ENCODE data around the gene TCIRG1.

Gene TCIRG1

GRCh38 chr11:68051191-68052136 lies 12.6 kb downstream of the TCIRG1 start:
- DNase-seq (ENCODE audit: low spot score), result no peak

GRCh38 chr11:68052137-68052873 lies 13.5 kb downstream of the TCIRG1 start:
- no peak for DNase-seq (ENCODE audit: low spot score)

GRCh38 chr11:68053117-68053516 lies 14.3 kb downstream of the TCIRG1 start:
- DNase-seq (ENCODE audit: low spot score), result no peak

GRCh38 chr11:68053981-68054812 lies 15.4 kb downstream of the TCIRG1 start:
- DNase-seq (ENCODE audit: low spot score), result no peak

- DNase-seq (ENCODE audit: low spot score), result no peak
Measured at GRCh38 chr11:68056317-68057285, 17.8 kb downstream of the TCIRG1 start.

GRCh38 chr11:68057807-68058206 lies 19.0 kb downstream of the TCIRG1 start:
- no peak for DNase-seq (ENCODE audit: low spot score)

GRCh38 chr11:68061508-68061907 lies 22.7 kb downstream of the TCIRG1 start:
- no peak for DNase-seq (ENCODE audit: low spot score)

- DNase-seq (ENCODE audit: low spot score), result no peak
Measured at GRCh38 chr11:68064926-68065325, 26.1 kb downstream of the TCIRG1 start.

- no peak for DNase-seq (ENCODE audit: low spot score)
Measured at GRCh38 chr11:68065841-68066240, 27.0 kb downstream of the TCIRG1 start.

- no peak for DNase-seq (ENCODE audit: low spot score)
Measured at GRCh38 chr11:68066742-68067141, 27.9 kb downstream of the TCIRG1 start.

- DNase-seq (ENCODE audit: low spot score), result no peak
Measured at GRCh38 chr11:68067991-68068390, 29.2 kb downstream of the TCIRG1 start.

- DNase-seq (ENCODE audit: low spot score), result no peak
Measured at GRCh38 chr11:68071281-68072048, 32.6 kb downstream of the TCIRG1 start.

GRCh38 chr11:68074584-68075352 lies 35.9 kb downstream of the TCIRG1 start:
- DNase-seq (ENCODE audit: low spot score), result no peak

- DNase-seq (ENCODE audit: low spot score), result no peak
Measured at GRCh38 chr11:68076371-68077042, 37.7 kb downstream of the TCIRG1 start.

- no peak for DNase-seq (ENCODE audit: low spot score)
Measured at GRCh38 chr11:68077617-68078582, 39.1 kb downstream of the TCIRG1 start.

- no peak for DNase-seq (ENCODE audit: low spot score)
Measured at GRCh38 chr11:68080860-68081259, 42.0 kb downstream of the TCIRG1 start.

GRCh38 chr11:68081691-68082090 lies 42.9 kb downstream of the TCIRG1 start:
- DNase-seq (ENCODE audit: low spot score), result no peak

- no peak for DNase-seq (ENCODE audit: low spot score)
Measured at GRCh38 chr11:68082481-68082880, 43.7 kb downstream of the TCIRG1 start.

Data from kidney tubule cell (primary cell).